GM18502 (cell line): Measurements from ENCODE around the gene RNU5B-1.

Experiments
- ATAC-seq: cut with Tn5 transposase; IDR thresholded peaks from one replicate; pipeline ENCODE4 v1.9.1; 2021; ENCODE audit warnings: mild to moderate bottlenecking; ENCODE audit not compliant: unreplicated experiment, poor library complexity

Gene RNU5B-1

GRCh38 chr15:65286704-65287519 is 17.6 kb upstream of the RNU5B-1 start, which contains the start of gene PARP16:
Gene PARP16 (minus strand): TSS chr15:65286883. CDS start chr15:65286426, 457 bp downstream.
- ATAC-seq: peak; percentile 95

- no peak for ATAC-seq
Observed at GRCh38 chr15:65287520-65287855, 17.0 kb upstream of the RNU5B-1 start.

- no peak for ATAC-seq
Observed at GRCh38 chr15:65289261-65289854, 15.1 kb upstream of the RNU5B-1 start.

GRCh38 chr15:65290228-65290627 is 14.2 kb upstream of the RNU5B-1 start:
- ATAC-seq: no peak

GRCh38 chr15:65292938-65293518 is 11.4 kb upstream of the RNU5B-1 start:
- ATAC-seq: no peak

GRCh38 chr15:65298731-65299130 is 5.7 kb upstream of the RNU5B-1 start:
- no peak for ATAC-seq

GRCh38 chr15:65300924-65301441 is 3.5 kb upstream of the RNU5B-1 start:
- no peak for ATAC-seq

GRCh38 chr15:65302061-65302460 is 2.4 kb upstream of the RNU5B-1 start:
- ATAC-seq: no peak

- ATAC-seq: peak; percentile 11
Observed at GRCh38 chr15:65303687-65304380, 643 bp upstream of the RNU5B-1 start.

- ATAC-seq: peak; percentile 36
Observed at GRCh38 chr15:65305150-65305758, 777 bp downstream of the RNU5B-1 start.

GRCh38 chr15:65305776-65306175 is 1.3 kb downstream of the RNU5B-1 start:
- ATAC-seq: no peak

- ATAC-seq: no peak
Observed at GRCh38 chr15:65306551-65306950, 2.1 kb downstream of the RNU5B-1 start.

GRCh38 chr15:65307978-65308377 is 3.5 kb downstream of the RNU5B-1 start:
- no peak for ATAC-seq

GRCh38 chr15:65309882-65310418 is 5.5 kb downstream of the RNU5B-1 start:
- ATAC-seq: no peak

- no peak for ATAC-seq
Observed at GRCh38 chr15:65310431-65311137, 6.1 kb downstream of the RNU5B-1 start.

- no peak for ATAC-seq
Observed at GRCh38 chr15:65311760-65312159, 7.3 kb downstream of the RNU5B-1 start.

- no peak for ATAC-seq
Observed at GRCh38 chr15:65312400-65312916, 8.0 kb downstream of the RNU5B-1 start.

GRCh38 chr15:65318870-65319356 is 14.4 kb downstream of the RNU5B-1 start:
- peak; percentile 55 for ATAC-seq

- no peak for ATAC-seq
Observed at GRCh38 chr15:65323071-65323511, 18.6 kb downstream of the RNU5B-1 start.
